GM20000 (cell line): ENCODE results near the gene CPNE9.

Experiments used
- DNase-seq: peaks from one replicate; pipeline ENCODE4 v3.0.0; 2012; ENCODE audit warnings: low spot score
- CTCF ChIP-seq: IDR thresholded peaks from 2 replicates; pipeline ENCODE4 v1.5.1; 2012; ENCODE audit warnings: mild to moderate bottlenecking, control low read depth; ENCODE audit errors: extremely low read depth, missing control alignments

Gene CPNE9

GRCh38 chr3:9739181-9739580, 35.5 kb downstream of the CPNE9 start:
- no peak for DNase-seq
- TF ChIP-seq CTCF, result no peak

GRCh38 chr3:9742560-9742959, 38.9 kb downstream of the CPNE9 start:
- no peak for TF ChIP-seq CTCF

GRCh38 chr3:9743548-9743947, 39.9 kb downstream of the CPNE9 start:
- no peak for TF ChIP-seq CTCF
- no peak for DNase-seq

More at GRCh38 chr3:9742560-9742959, 38.9 kb downstream of the CPNE9 start:
- no peak for DNase-seq

GRCh38 chr3:9744162-9744561, 40.5 kb downstream of the CPNE9 start:
- DNase-seq, result no peak
- TF ChIP-seq CTCF, result no peak

GRCh38 chr3:9745521-9745920, 41.9 kb downstream of the CPNE9 start:
- no peak for TF ChIP-seq CTCF
- no peak for DNase-seq

GRCh38 chr3:9746330-9746729, 42.7 kb downstream of the CPNE9 start:
- TF ChIP-seq CTCF, result no peak
- DNase-seq, result no peak

- no peak for DNase-seq
- TF ChIP-seq CTCF, result no peak
These were observed 43.6 kb downstream of the CPNE9 start for GRCh38 chr3:9747267-9747666.
